Measurements from ENCODE around the gene ENTPD8. TPM values are rescaled to one million over a fixed set of nuclear protein-coding genes. Genes with fewer than 3 reads are reported as not detected.

ENTPD8 gene
- total RNA-seq, 1 experiment from 2014 or later, result 0.77 TPM

DNA sequence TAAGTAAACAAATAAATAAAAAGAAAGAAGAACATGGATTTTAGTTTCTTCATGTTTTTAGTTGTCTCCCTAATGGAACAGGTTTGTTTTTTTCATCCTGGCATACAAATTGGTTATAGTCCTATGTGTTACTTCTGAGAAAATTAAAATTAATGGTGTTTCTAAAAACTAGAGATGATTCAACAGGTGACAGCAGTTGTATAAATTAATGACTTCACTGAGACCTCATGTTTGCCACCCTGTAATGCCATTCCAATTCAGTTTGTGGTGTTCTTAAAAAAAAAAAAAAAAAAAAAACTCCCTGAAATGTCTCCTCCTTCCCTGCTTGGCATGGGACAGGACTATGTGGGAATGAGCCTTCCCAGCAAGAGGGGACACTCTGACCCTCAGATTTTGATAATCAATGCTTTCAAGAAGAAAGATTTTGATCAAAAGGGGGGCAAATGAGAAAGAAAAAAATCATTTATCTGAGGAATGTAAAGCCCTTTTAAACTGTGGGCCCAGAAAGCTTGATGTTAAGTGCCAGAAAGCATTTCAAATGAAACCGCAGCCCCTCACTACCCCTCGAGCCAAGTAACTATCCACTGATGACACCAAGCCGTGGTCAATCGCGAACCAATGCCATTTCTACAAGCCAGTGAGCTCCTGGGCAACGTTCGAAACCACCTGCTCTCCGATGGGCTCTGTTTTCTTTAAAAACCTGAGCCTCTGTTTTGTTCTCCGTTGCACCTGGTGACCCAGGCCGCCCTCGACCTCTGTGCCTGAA, 19.1 kb downstream of the ENTPD8 start:
- Histone ChIP-seq H2BK20ac (ENCODE audit: low read depth, low read length, poor library complexity, severe bottlenecking) (no peak overlapping the region), H3K9ac (ENCODE audit: extremely low read depth, insufficient read length, low read length) (peak overlapping the region; percentile 79), H4K91ac (ENCODE audit: insufficient read length, low read depth, low read length) (no peak overlapping the region), H3K23ac (ENCODE audit: insufficient read length, low read depth, low read length) (no peak overlapping the region), H3K4me2 (ENCODE audit: insufficient read depth, insufficient read length, low read length) (peak overlapping the region; percentile 97), H3K14ac (ENCODE audit: insufficient read depth, low read length) (no peak overlapping the region), H4K8ac (replicated peaks; ENCODE audit: insufficient read length, low read depth, low read length) (no peak overlapping the region), H3K4me1 (ENCODE audit: insufficient read depth, low read length) (no peaks in the 10 kb centered on the region), H4K20me1 (ENCODE audit: control insufficient read depth, insufficient read depth, insufficient read length) (no peaks in the 10 kb centered on the region), H2BK15ac (ENCODE audit: low read depth, low read length) (no peak overlapping the region), H4K5ac (ENCODE audit: insufficient read length, low read depth, low read length) (no peak overlapping the region), H3K27ac (ENCODE audit: insufficient read length, low read depth, low read length) (no peak overlapping the region), H2BK12ac (ENCODE audit: insufficient read length, low read depth, low read length) (no peak overlapping the region), H3K9me3 (ENCODE audit: control insufficient read depth, low read depth, low read length) (no peaks in the 10 kb centered on the region), H2AK5ac (ENCODE audit: insufficient read length, low read length) (no peak overlapping the region), H3T11ph (ENCODE audit: low read length) (no peak overlapping the region), H2AFZ (ENCODE audit: low read length) (no peak overlapping the region), H3K79me1 (ENCODE audit: insufficient read depth, low read depth, low read length, poor library complexity, severe bottlenecking) (no peaks in the 10 kb centered on the region), H3K23me2 (ENCODE audit: insufficient read length, low read depth, low read length, poor library complexity, severe bottlenecking) (peaks cover 11% of the 10 kb centered on the region), H3K4ac (ENCODE audit: low read depth, low read length) (no peak overlapping the region), H2BK5ac (ENCODE audit: insufficient read length, low read length) (no peak overlapping the region), H3K56ac (ENCODE audit: insufficient read length, low read depth, low read length) (no peak overlapping the region), H3K18ac (ENCODE audit: insufficient read length, low read depth, low read length) (no peak overlapping the region), H2BK120ac (ENCODE audit: low read depth, low read length, poor library complexity, severe bottlenecking) (no peak overlapping the region), H3K79me2 (ENCODE audit: insufficient read depth, low read length) (no peaks in the 10 kb centered on the region), H3K27me3 (ENCODE audit: insufficient read depth, low read length) (no peaks in the 10 kb centered on the region)
- Mint-ChIP-seq H3K4me3 (peak overlapping the region; percentile 80 to 91), H3K36me3 (ENCODE audit: insufficient read depth in 1 of 3, low read depth in 3 of 3) (no peaks in the 10 kb centered on the region), H3K4me1 (peaks cover 5 to 7% of the 10 kb centered on the region in 2 experiments), H3K9me3 (no peaks in the 10 kb centered on the region), H3K27ac (peak overlapping the region in 2 of 3 experiments; percentile 11 to 83; a peak in 3 of 7 replicates), H3K27me3 (ENCODE audit: low read depth) (peaks cover 10% of the 10 kb centered on the region)
- TF ChIP-seq, protein P1, sequence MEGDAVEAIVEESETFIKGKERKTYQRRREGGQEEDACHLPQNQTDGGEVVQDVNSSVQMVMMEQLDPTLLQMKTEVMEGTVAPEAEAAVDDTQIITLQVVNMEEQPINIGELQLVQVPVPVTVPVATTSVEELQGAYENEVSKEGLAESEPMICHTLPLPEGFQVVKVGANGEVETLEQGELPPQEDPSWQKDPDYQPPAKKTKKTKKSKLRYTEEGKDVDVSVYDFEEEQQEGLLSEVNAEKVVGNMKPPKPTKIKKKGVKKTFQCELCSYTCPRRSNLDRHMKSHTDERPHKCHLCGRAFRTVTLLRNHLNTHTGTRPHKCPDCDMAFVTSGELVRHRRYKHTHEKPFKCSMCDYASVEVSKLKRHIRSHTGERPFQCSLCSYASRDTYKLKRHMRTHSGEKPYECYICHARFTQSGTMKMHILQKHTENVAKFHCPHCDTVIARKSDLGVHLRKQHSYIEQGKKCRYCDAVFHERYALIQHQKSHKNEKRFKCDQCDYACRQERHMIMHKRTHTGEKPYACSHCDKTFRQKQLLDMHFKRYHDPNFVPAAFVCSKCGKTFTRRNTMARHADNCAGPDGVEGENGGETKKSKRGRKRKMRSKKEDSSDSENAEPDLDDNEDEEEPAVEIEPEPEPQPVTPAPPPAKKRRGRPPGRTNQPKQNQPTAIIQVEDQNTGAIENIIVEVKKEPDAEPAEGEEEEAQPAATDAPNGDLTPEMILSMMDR (conservative IDR thresholded peaks at IDR 0.05), result no peak
- DNase-seq, result peak; percentile 34
- no CpG with 5 or more reads among the region's 11 CpGs for WGBS (ENCODE audit: extremely low coverage, insufficient read length, low lambda C conversion rate)

Data from H9 (cell line).